Hepatocyte (in vitro differentiated cells): ENCODE data around the gene DEAF1. TPM values are rescaled to one million over a fixed set of nuclear protein-coding genes. Genes with fewer than 3 reads are reported as not detected.

Source experiments
- DNase-seq: peaks from one replicate; pipeline ENCODE4 v3.0.0-alpha.2; 2016; ENCODE audit warnings: low spot score
- H2AFZ ChIP-seq: fragments of 200-600 bp; sonication (generic); 2 replicates; pipeline ENCODE4 v1.6.0; 2016; ENCODE audit warnings: antibody characterized with exemption, mild to moderate bottlenecking
- H3K27ac ChIP-seq: fragments of 200-600 bp; sonication (generic); 2 replicates; pipeline ENCODE4 v1.5.1; 2016; ENCODE audit warnings: mild to moderate bottlenecking
- H3K27me3 ChIP-seq: fragments of 200-600 bp; sonication (generic); 2 replicates; pipeline ENCODE4 v1.6.1; 2016
- H3K36me3 ChIP-seq: fragments of 200-600 bp; sonication (generic); replicated peaks from 2 replicates; pipeline ENCODE4 v1.5.1; 2016; ENCODE audit warnings: low read depth; ENCODE audit not compliant: insufficient read depth
- H3K4me1 ChIP-seq: fragments of 200-600 bp; sonication (generic); 2 replicates; pipeline ENCODE4 v1.5.1; 2016; ENCODE audit warnings: mild to moderate bottlenecking, moderate library complexity; ENCODE audit not compliant: insufficient read depth
- H3K4me2 ChIP-seq: fragments of 200-600 bp; sonication (generic); 2 replicates; pipeline ENCODE4 v1.6.0; 2016
- H3K4me3 ChIP-seq: fragments of 200-600 bp; sonication (generic); 2 replicates; pipeline ENCODE4 v1.5.1; 2016; ENCODE audit warnings: mild to moderate bottlenecking
- H3K79me2 ChIP-seq: fragments of 200-600 bp; sonication (generic); 2 replicates; pipeline ENCODE4 v1.6.0; 2017; ENCODE audit warnings: mild to moderate bottlenecking
- H3K9me2 ChIP-seq: fragments of 200-600 bp; sonication (generic); replicated peaks from 2 replicates; pipeline ENCODE4 v1.6.0; 2017; ENCODE audit warnings: mild to moderate bottlenecking; ENCODE audit not compliant: insufficient read depth
- H3K9me3 ChIP-seq: fragments of 200-600 bp; sonication (generic); 2 replicates; pipeline ENCODE4 v1.5.1; 2016; ENCODE audit warnings: low read depth, mild to moderate bottlenecking
- H4K20me1 ChIP-seq: fragments of 200-600 bp; sonication (generic); 2 replicates; pipeline ENCODE4 v1.6.0; 2016; ENCODE audit warnings: mild to moderate bottlenecking; ENCODE audit not compliant: insufficient read depth, poor library complexity, severe bottlenecking
- CTCF ChIP-seq: fragments of 200-600 bp; sonication (generic); IDR thresholded peaks from 2 replicates; pipeline ENCODE4 v1.5.1; 2016; ENCODE audit warnings: antibody characterized with exemption, mild to moderate bottlenecking; ENCODE audit not compliant: poor library complexity
- EZH2 ChIP-seq: fragments of 200-600 bp; sonication (generic); IDR thresholded peaks from 2 replicates; pipeline ENCODE4 v1.6.1; 2016; ENCODE audit warnings: antibody characterized with exemption, mild to moderate bottlenecking, borderline replicate concordance
- EZH2phosphoT487 ChIP-seq: fragments of 200-600 bp; sonication (generic); IDR thresholded peaks from one replicate; pipeline ENCODE4 v1.6.1; 2018; ENCODE audit warnings: antibody characterized with exemption, mild to moderate bottlenecking, low read depth, moderate library complexity; ENCODE audit not compliant: unreplicated experiment, severe bottlenecking
- WGBS: methylation state at CpG from one replicate; pipeline ENCODE4 v1.1.6; 2016; ENCODE audit warnings: low lambda C conversion rate; ENCODE audit errors: missing lambda C conversion rate; 5-methylcytosine and 5-hydroxymethylcytosine counted together
- polyA plus RNA-seq: library from polyadenylated mRNA; unstranded; fragments of >200 nt; fragmentation: Nextera tagmentation; extraction: Ambion mirVana; gene quantifications from 2 replicates; pipeline ENCODE4 v1.2.1, GENCODE V29; 2016
- total RNA-seq: library from RNA; depleted of rRNA; stranded (reverse); fragments of >200 nt; gene quantifications from 2 replicates; pipeline ENCODE4 v1.2.3, GENCODE V29; 2014

DEAF1 gene
- total and polyA plus RNA-seq, 2 experiments from 2014 or later: 27.2 to 59.1 TPM

GRCh38 chr11:606245-606644, 88.8 kb downstream of the DEAF1 start:
- H3K4me1 ChIP-seq: no peaks in the 10 kb centered on the region
- no peaks in the 10 kb centered on the region for H3K9me2 ChIP-seq
- no peak overlapping the region for H2AFZ ChIP-seq
- TF ChIP-seq CTCF (no peak), EZH2 (no peak), EZH2phosphoT487 (no peak)
- no peaks in the 10 kb centered on the region for H3K9me3 ChIP-seq
- no peak for DNase-seq
- H3K36me3 ChIP-seq: no peaks in the 10 kb centered on the region
- H3K27ac ChIP-seq: no peak overlapping the region
- H3K4me2 ChIP-seq: no peak overlapping the region
- 91% methylated on average over 19 of the region's 19 CpGs for WGBS
- H3K79me2 ChIP-seq: no peaks in the 10 kb centered on the region
- H3K4me3 ChIP-seq: no peak overlapping the region
- H3K27me3 ChIP-seq: no peaks in the 10 kb centered on the region
- H4K20me1 ChIP-seq: no peaks in the 10 kb centered on the region

GRCh38 chr11:605286-606129, 89.5 kb downstream of the DEAF1 start:
- Histone ChIP-seq H3K27ac (no peak overlapping the region), H3K36me3 (no peaks in the 10 kb centered on the region), H3K9me2 (no peaks in the 10 kb centered on the region), H3K4me1 (no peaks in the 10 kb centered on the region), H4K20me1 (no peaks in the 10 kb centered on the region), H3K4me2 (no peak overlapping the region), H3K9me3 (no peaks in the 10 kb centered on the region), H3K4me3 (no peak overlapping the region), H2AFZ (no peak overlapping the region), H3K27me3 (no peaks in the 10 kb centered on the region), H3K79me2 (no peaks in the 10 kb centered on the region)
- WGBS: 97% methylated on average over 30 of the region's 33 CpGs
- DNase-seq: no peak
- no peak for TF ChIP-seq EZH2
- TF ChIP-seq EZH2phosphoT487: no peak
- TF ChIP-seq CTCF: no peak

GRCh38 chr11:603154-603553, 91.9 kb downstream of the DEAF1 start:
- no peak overlapping the region for H3K27ac ChIP-seq
- H3K79me2 ChIP-seq: peaks cover 4% of the 10 kb centered on the region
- DNase-seq: no peak
- H3K36me3 ChIP-seq: no peaks in the 10 kb centered on the region
- H3K4me1 ChIP-seq: no peaks in the 10 kb centered on the region
- H3K9me3 ChIP-seq: no peaks in the 10 kb centered on the region
- no peak overlapping the region for H2AFZ ChIP-seq
- no peaks in the 10 kb centered on the region for H3K27me3 ChIP-seq
- no peak overlapping the region for H3K4me2 ChIP-seq
- no peak overlapping the region for H3K4me3 ChIP-seq
- 93% methylated on average over 13 of the region's 13 CpGs for WGBS
- no peak for TF ChIP-seq EZH2
- no peak for TF ChIP-seq EZH2phosphoT487
- no peak for TF ChIP-seq CTCF
- H3K9me2 ChIP-seq: no peaks in the 10 kb centered on the region
- peaks cover 4% of the 10 kb centered on the region for H4K20me1 ChIP-seq
